Cardiac fibroblast (primary cell): ENCODE measurements around the gene TUBGCP5.

ENCODE experiments used
- DNase-seq, 2 donors: peaks; one replicate each; pipeline versions ENCODE4 v3.0.0 to v3.0.0-alpha.2; 2010; ENCODE audit warnings: low read depth in 2 of 2
- H3K4me3 ChIP-seq, 2 donors: replicated peaks in 1 of 2; 1 replicate in 1 of 2; 2 replicates in 1 of 2; pipeline ENCODE4 v1.5.1; 2011; ENCODE audit warnings: low read depth in 2 of 2, low read length in 2 of 2, mild to moderate bottlenecking in 2 of 2, moderate library complexity in 1 of 2
- CTCF ChIP-seq: IDR thresholded peaks from one replicate; pipeline ENCODE4 v1.5.1; 2011; ENCODE audit warnings: low read depth, mild to moderate bottlenecking, low read length, inconsistent platforms

The TUBGCP5 gene

GRCh38 chr15:23073890-23074646 lies 34.7 kb upstream of the TUBGCP5 start:
- DNase-seq, result no peak
- no peak for TF ChIP-seq CTCF
- no peak overlapping the region for H3K4me3 ChIP-seq

- no peak overlapping the region for H3K4me3 ChIP-seq
- no peak for TF ChIP-seq CTCF
- DNase-seq, result no peak
Measured at GRCh38 chr15:23072633-23073032, 33.3 kb upstream of the TUBGCP5 start.

- no peak overlapping the region for H3K4me3 ChIP-seq
- no peak for TF ChIP-seq CTCF
- no peak for DNase-seq
Measured at GRCh38 chr15:23069496-23070166, 30.3 kb upstream of the TUBGCP5 start.

GRCh38 chr15:23067416-23067815 lies 28.0 kb upstream of the TUBGCP5 start:
- no peak overlapping the region for H3K4me3 ChIP-seq
- TF ChIP-seq CTCF, result no peak
- DNase-seq, result no peak

- DNase-seq, result no peak
- H3K4me3 ChIP-seq, result no peak overlapping the region
- no peak for TF ChIP-seq CTCF
Measured at GRCh38 chr15:23065836-23066235, 26.5 kb upstream of the TUBGCP5 start.

- no peak overlapping the region for H3K4me3 ChIP-seq
- TF ChIP-seq CTCF, result no peak
- no peak for DNase-seq
Measured at GRCh38 chr15:23064156-23064555, 24.8 kb upstream of the TUBGCP5 start.
